ENCODE measurements around the gene PLCG2.
"Not testable (repeated sequence)": the region's sequence is repeated elsewhere in the genome, so short reads cannot be mapped to it uniquely, and the experiment has no call there.

The PLCG2 gene

DNA sequence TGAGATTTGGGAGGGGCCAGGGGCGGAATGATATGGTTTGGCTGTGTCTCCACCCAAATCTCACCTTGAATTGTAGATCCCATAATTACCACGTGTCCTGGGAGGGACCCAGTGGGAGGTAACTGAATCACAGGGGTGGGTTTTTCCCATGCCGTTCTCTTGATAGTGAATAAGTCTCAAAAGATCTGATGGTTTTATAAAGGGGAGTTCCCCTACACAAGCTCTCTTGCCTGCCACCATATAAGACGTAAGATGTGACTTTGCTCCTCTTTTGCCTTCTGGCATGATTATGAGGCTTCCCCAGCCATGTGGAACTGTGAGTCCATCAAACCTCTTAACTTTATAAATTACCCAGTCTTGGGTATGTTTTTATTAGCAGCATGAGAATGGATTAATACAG, 230.7 kb downstream of the PLCG2 start:
- not testable (repeated sequence) for DNase-seq

DNA sequence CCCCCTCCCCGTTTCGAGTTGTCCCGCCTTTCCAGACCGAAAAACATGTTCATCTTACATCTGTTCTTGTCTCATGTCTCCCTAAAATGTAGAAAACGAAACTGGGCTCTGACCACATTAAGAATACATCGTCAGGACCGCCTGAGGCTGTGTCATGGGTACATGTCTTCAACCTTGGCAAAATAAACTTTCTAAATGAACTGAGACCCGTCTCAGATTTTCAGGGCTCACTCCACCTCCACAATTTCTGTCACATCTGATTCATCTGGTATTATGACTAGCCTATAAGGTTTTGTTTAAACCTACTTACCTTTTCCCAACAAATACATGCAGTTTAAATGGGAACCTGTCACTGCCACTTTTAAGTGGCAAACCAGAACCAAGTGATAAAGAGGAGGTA, 231.6 kb downstream of the PLCG2 start:
- no peak for DNase-seq

DNA sequence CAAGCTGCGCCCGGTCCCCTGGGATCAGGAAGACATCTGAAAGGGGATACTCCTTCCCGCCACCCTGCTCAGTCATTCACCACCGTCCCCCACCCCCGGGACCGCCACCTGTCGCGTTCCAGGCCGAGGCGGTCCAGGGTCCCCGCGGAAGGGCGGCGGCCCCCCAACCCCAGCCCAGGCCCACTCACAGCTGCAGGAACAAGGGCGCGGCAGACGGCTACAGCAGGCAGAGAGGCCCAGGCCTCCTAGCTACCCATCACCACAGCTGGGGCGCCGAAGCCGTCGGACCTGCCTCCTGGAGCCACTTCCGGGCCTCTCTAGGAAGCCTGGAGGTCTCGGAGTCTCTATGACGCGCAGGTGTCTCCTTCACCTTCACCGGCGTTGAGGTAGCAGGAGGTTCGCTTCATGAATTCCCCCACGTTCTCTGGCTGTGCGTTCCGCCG, 232.1 kb downstream of the PLCG2 start, which contains the start of gene SDR42E1:
SDR42E1 (minus strand) TSS at position 272 of the 443 bp plus-strand sequence. CDS start 10,612 bp downstream, outside the sequence.
- DNase-seq = peak; percentile 50
